CD14-positive monocyte (primary cell): Measurements from ENCODE around the gene PLAAT4. TPM values are rescaled to one million over a fixed set of nuclear protein-coding genes. Genes with fewer than 3 reads are reported as not detected.

Source experiments
- DNase-seq, 3 donors: peaks; one replicate each; pipeline ENCODE4 v3.0.0-alpha.2; 2011 to 2022
- H2AFZ ChIP-seq: 2 replicates; pipeline ENCODE4 v1.6.0; 2012; ENCODE audit warnings: mild to moderate bottlenecking, low read depth, low read length, inconsistent platforms; ENCODE audit not compliant: insufficient read depth, poor library complexity, severe bottlenecking
- H3K27ac ChIP-seq, 2 donors: 1 replicate in 1 of 2; 2 replicates in 1 of 2; pipeline ENCODE4 v1.5.1; 2012 to 2013; ENCODE audit warnings: low read length in 2 of 2, control low read depth in 1 of 2, inconsistent platforms in 1 of 2, low read depth in 1 of 2, mild to moderate bottlenecking in 1 of 2
- H3K27me3 ChIP-seq, 2 donors: one replicate each; pipeline versions ENCODE4 v1.6.0 to v1.6.1; 2011 to 2013; ENCODE audit warnings: low read length in 2 of 2; ENCODE audit not compliant: control insufficient read depth in 2 of 2, insufficient read depth in 2 of 2
- H3K36me3 ChIP-seq, 2 donors: replicated peaks in 1 of 2; 1 replicate in 1 of 2; 2 replicates in 1 of 2; pipeline versions ENCODE4 v1.5.1 to v1.6.1; 2012 to 2013; ENCODE audit warnings: low read length in 2 of 2, control low read depth in 1 of 2, inconsistent platforms in 1 of 2, mild to moderate bottlenecking in 1 of 2; ENCODE audit not compliant: insufficient read depth in 2 of 2, control insufficient read depth in 1 of 2
- H3K4me1 ChIP-seq, 2 donors: 1 replicate in 1 of 2; 2 replicates in 1 of 2; pipeline versions ENCODE4 v1.5.1 to v1.6.1; 2012 to 2013; ENCODE audit warnings: low read length in 2 of 2, control low read depth in 1 of 2, inconsistent platforms in 1 of 2, mild to moderate bottlenecking in 1 of 2, moderate library complexity in 1 of 2; ENCODE audit not compliant: insufficient read depth in 2 of 2, control insufficient read depth in 1 of 2
- H3K4me2 ChIP-seq: replicated peaks from 2 replicates; pipeline ENCODE3; 2012; ENCODE audit warnings: low read length, moderate library complexity, mild to moderate bottlenecking; ENCODE audit not compliant: poor library complexity, severe bottlenecking; ENCODE audit errors: extremely low read depth
- H3K4me3 ChIP-seq, 3 experiments: fragments of 200-600 bp in 1 of 3; sonication (generic) in 1 of 3; replicated peaks in 1 of 3; 1 replicate in 2 of 3; 2 replicates in 1 of 3; pipeline ENCODE4 v1.5.1; 2011 to 2013; ENCODE audit warnings: low read length in 3 of 3, mild to moderate bottlenecking in 3 of 3, control low read depth in 2 of 3, low read depth in 2 of 3, inconsistent platforms in 1 of 3, moderate library complexity in 1 of 3
- H3K79me2 ChIP-seq: 2 replicates; pipeline ENCODE4 v1.6.0; 2012; ENCODE audit warnings: mild to moderate bottlenecking, control low read depth, inconsistent platforms, low read length, moderate library complexity; ENCODE audit not compliant: insufficient read depth
- H3K9ac ChIP-seq: 2 replicates; pipeline ENCODE4 v1.6.0; 2017; ENCODE audit warnings: low read length, mild to moderate bottlenecking; ENCODE audit not compliant: insufficient read depth, poor library complexity, severe bottlenecking
- H3K9me3 ChIP-seq, 2 donors: replicated peaks in 1 of 2; 1 replicate in 1 of 2; 2 replicates in 1 of 2; pipeline versions ENCODE4 v1.5.1 to v1.6.1; 2012 to 2013; ENCODE audit warnings: low read length in 2 of 2, control low read depth in 1 of 2; ENCODE audit not compliant: control insufficient read depth in 1 of 2, insufficient read depth in 1 of 2
- H4K20me1 ChIP-seq: 2 replicates; pipeline ENCODE4 v1.6.0; 2012; ENCODE audit warnings: mild to moderate bottlenecking, low read length, control low read depth, moderate library complexity; ENCODE audit not compliant: insufficient read depth
- H3K27ac Mint-ChIP-seq, 7 donors: one replicate each; pipeline ENCODE4 v1.8.0; 2020; ENCODE audit warnings: mild to moderate bottlenecking in 7 of 7, mixed read lengths in 7 of 7, moderate library complexity in 6 of 7, inconsistent platforms in 2 of 7
- H3K27me3 Mint-ChIP-seq, 3 donors: one replicate each; pipeline ENCODE4 v1.8.0; 2021 to 2022; ENCODE audit warnings: low read depth in 3 of 3, mild to moderate bottlenecking in 3 of 3, mixed read lengths in 3 of 3, moderate library complexity in 3 of 3, inconsistent platforms in 1 of 3
- H3K36me3 Mint-ChIP-seq, 2 donors: one replicate each; pipeline ENCODE4 v1.8.0; 2020; ENCODE audit warnings: mixed read lengths in 2 of 2, inconsistent platforms in 1 of 2, mild to moderate bottlenecking in 1 of 2
- H3K4me1 Mint-ChIP-seq: one replicate; pipeline ENCODE4 v1.8.0; 2020; ENCODE audit warnings: mild to moderate bottlenecking, mixed read lengths
- H3K4me3 Mint-ChIP-seq, 2 donors: one replicate each; pipeline ENCODE4 v1.8.0; 2020; ENCODE audit warnings: mild to moderate bottlenecking in 2 of 2, mixed read lengths in 2 of 2, moderate library complexity in 1 of 2
- H3K9me3 Mint-ChIP-seq, 7 donors: one replicate each; pipeline ENCODE4 v1.8.0; 2020 to 2022; ENCODE audit warnings: mixed read lengths in 7 of 7, mild to moderate bottlenecking in 6 of 7, moderate library complexity in 6 of 7, inconsistent platforms in 2 of 7
- whole genome bisulfite sequencing: methylation state at CpG from one replicate; pipeline ENCODE4 v1.1.5; 2013; ENCODE audit warnings: missing lambda C conversion rate; ENCODE audit not compliant: insufficient coverage; 5-methylcytosine and 5-hydroxymethylcytosine counted together
- intact Hi-C, 2 donors: fragments of 100-400 bp; cut with micrococcal nuclease; formaldehyde crosslinking; loops; one replicate each; pipeline versions ENCODE4 v1.15.0 to v1.15.1; 2023
- polyA plus RNA-seq, 3 donors: library from polyadenylated mRNA; depleted of rRNA in 1 of 3; unstranded in 2 of 3; stranded (reverse) in 1 of 3; fragments of 300-500 nt in 2 of 3; fragments of >200 nt in 1 of 3; fragmentation: Illumina TruSeq in 2 of 3; gene quantifications; 1 replicate in 2 of 3; 2 replicates in 1 of 3; pipeline ENCODE4 v1.2.3, GENCODE V29; 2012 to 2021
- TF ChIP-seq, protein P1 (sequence below): fragments of 200-600 bp; IDR thresholded peaks from one replicate; pipeline ENCODE4 v1.8.0; 2022; ENCODE audit warnings: antibody characterized with exemption, mild to moderate bottlenecking

The PLAAT4 gene
- polyA plus RNA-seq, 3 donors = 55.2 to 119 (median 101) TPM

DNA sequence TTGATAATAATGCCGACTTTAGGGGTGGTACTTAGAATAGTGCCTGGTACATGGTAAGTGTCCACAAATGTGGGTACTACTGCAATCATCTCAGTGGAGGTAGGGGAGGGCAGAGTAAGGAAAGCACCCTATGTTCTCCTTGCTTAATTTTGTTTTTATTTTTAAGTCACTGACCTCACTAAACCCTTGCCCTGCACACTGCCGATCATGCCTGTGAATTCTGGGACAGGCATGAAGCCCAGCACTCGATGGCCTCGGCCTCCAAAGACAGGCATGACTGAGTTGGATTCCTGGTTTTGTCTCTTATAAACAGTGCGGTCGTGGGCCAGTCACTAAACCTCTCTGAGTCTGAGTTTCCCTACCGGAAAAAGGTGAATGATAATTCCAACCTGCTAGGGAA, 23.8 kb upstream of the PLAAT4 start:
- H3K9ac ChIP-seq = no peak overlapping the region
- H4K20me1 ChIP-seq = no peaks in the 10 kb centered on the region
- no peak overlapping the region for H2AFZ ChIP-seq
- no peak overlapping the region for H3K4me3 ChIP-seq
- H3K4me1 ChIP-seq = peaks cover 12 to 13% of the 10 kb centered on the region in 2 donors
- no peak for DNase-seq
- H3K27ac ChIP-seq = no peak overlapping the region
- peaks cover 50 to 87% of the 10 kb centered on the region in 2 donors for H3K36me3 Mint-ChIP-seq
- TF ChIP-seq, protein P1, sequence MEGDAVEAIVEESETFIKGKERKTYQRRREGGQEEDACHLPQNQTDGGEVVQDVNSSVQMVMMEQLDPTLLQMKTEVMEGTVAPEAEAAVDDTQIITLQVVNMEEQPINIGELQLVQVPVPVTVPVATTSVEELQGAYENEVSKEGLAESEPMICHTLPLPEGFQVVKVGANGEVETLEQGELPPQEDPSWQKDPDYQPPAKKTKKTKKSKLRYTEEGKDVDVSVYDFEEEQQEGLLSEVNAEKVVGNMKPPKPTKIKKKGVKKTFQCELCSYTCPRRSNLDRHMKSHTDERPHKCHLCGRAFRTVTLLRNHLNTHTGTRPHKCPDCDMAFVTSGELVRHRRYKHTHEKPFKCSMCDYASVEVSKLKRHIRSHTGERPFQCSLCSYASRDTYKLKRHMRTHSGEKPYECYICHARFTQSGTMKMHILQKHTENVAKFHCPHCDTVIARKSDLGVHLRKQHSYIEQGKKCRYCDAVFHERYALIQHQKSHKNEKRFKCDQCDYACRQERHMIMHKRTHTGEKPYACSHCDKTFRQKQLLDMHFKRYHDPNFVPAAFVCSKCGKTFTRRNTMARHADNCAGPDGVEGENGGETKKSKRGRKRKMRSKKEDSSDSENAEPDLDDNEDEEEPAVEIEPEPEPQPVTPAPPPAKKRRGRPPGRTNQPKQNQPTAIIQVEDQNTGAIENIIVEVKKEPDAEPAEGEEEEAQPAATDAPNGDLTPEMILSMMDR = no peak
- no peaks in the 10 kb centered on the region for H3K27me3 ChIP-seq
- intact Hi-C loops = no loop called here
- H3K9me3 Mint-ChIP-seq = peaks cover 0 to 2% (median 0%) of the 10 kb centered on the region in 7 donors
- H3K27ac Mint-ChIP-seq = peak overlapping the region in 1 of 7 donors; percentile 71
- peaks cover 5% of the 10 kb centered on the region for H3K79me2 ChIP-seq
- peaks cover 11% of the 10 kb centered on the region for H3K4me1 Mint-ChIP-seq
- H3K4me3 Mint-ChIP-seq = no peak overlapping the region
- no peaks in the 10 kb centered on the region for H3K9me3 ChIP-seq
- H3K36me3 ChIP-seq = peaks cover 66 to 81% of the 10 kb centered on the region in 2 donors
- H3K27me3 Mint-ChIP-seq = peaks cover 0 to 2% (median 0%) of the 10 kb centered on the region in 3 donors
- no peak overlapping the region for H3K4me2 ChIP-seq
- 98% methylated on average over 5 of the region's 7 CpGs for WGBS

- Histone ChIP-seq H3K4me2 (no peak overlapping the region), H3K36me3 (peaks cover 45 to 53% of the 10 kb centered on the region in 2 donors), H3K9me3 (no peaks in the 10 kb centered on the region), H3K9ac (no peak overlapping the region), H3K27me3 (no peaks in the 10 kb centered on the region), H3K4me3 (no peak overlapping the region), H4K20me1 (no peaks in the 10 kb centered on the region), H2AFZ (no peak overlapping the region), H3K27ac (no peak overlapping the region), H3K4me1 (no peaks in the 10 kb centered on the region), H3K79me2 (no peaks in the 10 kb centered on the region)
- TF ChIP-seq, protein P1 = no peak
- Mint-ChIP-seq H3K27me3 (peaks cover 0 to 2% (median 2%) of the 10 kb centered on the region in 3 donors), H3K27ac (no peak overlapping the region), H3K9me3 (peaks cover 0 to 14% (median 8%) of the 10 kb centered on the region in 7 donors), H3K4me1 (peaks cover 4% of the 10 kb centered on the region), H3K4me3 (no peak overlapping the region), H3K36me3 (peaks cover 41 to 75% of the 10 kb centered on the region in 2 donors)
- 100% methylated on average over 5 of the region's 6 CpGs for whole genome bisulfite sequencing
- intact Hi-C loops = no loop called here
- DNase-seq = no peak
These were observed 20.5 kb upstream of the PLAAT4 start for GRCh38 chr11:63516109-63516508.
